ENCODE results near the gene UBALD1.

- TF ChIP-seq CTCF (conservative IDR thresholded peaks at IDR 0.05) (no peak), EZH2 (IDR thresholded peaks at IDR 0.05; ENCODE audit: low read depth) (no peak)
Observed at GRCh38 chr16:4591191-4591590, 23.5 kb downstream of the UBALD1 start.

Data from PC-9 (cell line).